ENCODE data around the gene AKT1S1. TPM values are rescaled to one million over a fixed set of nuclear protein-coding genes. Genes with fewer than 3 reads are reported as not detected.

The AKT1S1 gene
- total RNA-seq, 1 experiment from 2014 or later: 65.2 TPM

DNA sequence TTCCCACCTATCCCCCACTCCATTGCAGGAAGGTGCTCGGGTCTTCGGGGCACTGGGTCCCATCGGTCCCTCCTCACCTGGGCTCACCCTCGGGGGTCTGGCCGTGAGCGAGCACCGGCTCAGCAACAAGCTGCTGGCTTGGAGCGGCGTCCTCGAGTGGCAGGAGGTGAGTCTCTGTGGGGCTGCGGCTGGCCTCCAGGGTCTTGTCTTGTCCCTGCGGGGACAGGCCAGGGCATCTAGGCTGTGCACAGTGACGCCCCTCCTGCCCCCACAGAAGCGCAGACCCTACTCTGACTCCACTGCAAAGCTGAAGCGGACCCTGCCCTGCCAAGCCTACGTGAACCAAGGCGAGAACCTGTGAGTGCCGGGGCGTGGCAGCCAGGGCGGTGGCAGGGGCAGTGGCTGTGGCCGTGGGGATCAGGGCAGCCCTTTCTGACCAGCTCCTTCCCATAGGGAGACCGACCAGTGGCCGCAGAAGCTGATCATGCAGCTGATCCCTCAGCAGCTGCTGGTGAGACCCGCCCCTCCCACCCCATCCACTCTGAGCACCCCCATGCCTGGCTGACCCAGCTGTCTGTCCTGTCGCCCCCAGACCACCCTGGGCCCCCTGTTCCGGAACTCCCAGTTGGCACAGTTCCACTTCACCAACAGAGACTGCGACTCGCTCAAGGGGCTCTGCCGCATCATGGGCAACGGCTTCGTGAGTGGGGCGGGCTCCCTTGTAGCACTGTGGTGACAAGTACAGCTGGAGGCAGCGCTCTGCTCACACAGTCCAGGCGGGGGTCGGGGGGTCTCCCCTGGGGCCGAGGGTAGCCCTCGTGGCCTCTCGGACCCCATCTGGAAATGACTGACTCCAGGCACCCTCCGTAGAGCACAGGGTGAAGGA is 22.5 kb downstream of the AKT1S1 start:
- TF ChIP-seq, protein P1, sequence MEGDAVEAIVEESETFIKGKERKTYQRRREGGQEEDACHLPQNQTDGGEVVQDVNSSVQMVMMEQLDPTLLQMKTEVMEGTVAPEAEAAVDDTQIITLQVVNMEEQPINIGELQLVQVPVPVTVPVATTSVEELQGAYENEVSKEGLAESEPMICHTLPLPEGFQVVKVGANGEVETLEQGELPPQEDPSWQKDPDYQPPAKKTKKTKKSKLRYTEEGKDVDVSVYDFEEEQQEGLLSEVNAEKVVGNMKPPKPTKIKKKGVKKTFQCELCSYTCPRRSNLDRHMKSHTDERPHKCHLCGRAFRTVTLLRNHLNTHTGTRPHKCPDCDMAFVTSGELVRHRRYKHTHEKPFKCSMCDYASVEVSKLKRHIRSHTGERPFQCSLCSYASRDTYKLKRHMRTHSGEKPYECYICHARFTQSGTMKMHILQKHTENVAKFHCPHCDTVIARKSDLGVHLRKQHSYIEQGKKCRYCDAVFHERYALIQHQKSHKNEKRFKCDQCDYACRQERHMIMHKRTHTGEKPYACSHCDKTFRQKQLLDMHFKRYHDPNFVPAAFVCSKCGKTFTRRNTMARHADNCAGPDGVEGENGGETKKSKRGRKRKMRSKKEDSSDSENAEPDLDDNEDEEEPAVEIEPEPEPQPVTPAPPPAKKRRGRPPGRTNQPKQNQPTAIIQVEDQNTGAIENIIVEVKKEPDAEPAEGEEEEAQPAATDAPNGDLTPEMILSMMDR (IDR thresholded peaks at IDR 0.05; ENCODE audit: unreplicated experiment): no peak
- no peaks in the 10 kb centered on the region for H3K27me3 Mint-ChIP-seq (ENCODE audit: unreplicated experiment)
- no peak for DNase-seq
- H3K27ac Mint-ChIP-seq (ENCODE audit: unreplicated experiment): peak overlapping the region; percentile 82
- no peaks in the 10 kb centered on the region for H3K9me3 Mint-ChIP-seq (ENCODE audit: low read depth, unreplicated experiment)
- H3K4me1 Mint-ChIP-seq (ENCODE audit: low read depth, unreplicated experiment): peaks cover 18% of the 10 kb centered on the region
- peaks cover 97% of the 10 kb centered on the region for H3K36me3 Mint-ChIP-seq (ENCODE audit: insufficient read depth, unreplicated experiment)
- CTCF ChIA-PET: no interaction called here
- intact Hi-C loops (cut with micrococcal nuclease; ENCODE audit: unreplicated experiment): no loop called here
- BruUV-seq (replicated peaks): no TSS peak
- H3K4me3 Mint-ChIP-seq (ENCODE audit: low read depth, unreplicated experiment): peak overlapping the region; percentile 34

DNA sequence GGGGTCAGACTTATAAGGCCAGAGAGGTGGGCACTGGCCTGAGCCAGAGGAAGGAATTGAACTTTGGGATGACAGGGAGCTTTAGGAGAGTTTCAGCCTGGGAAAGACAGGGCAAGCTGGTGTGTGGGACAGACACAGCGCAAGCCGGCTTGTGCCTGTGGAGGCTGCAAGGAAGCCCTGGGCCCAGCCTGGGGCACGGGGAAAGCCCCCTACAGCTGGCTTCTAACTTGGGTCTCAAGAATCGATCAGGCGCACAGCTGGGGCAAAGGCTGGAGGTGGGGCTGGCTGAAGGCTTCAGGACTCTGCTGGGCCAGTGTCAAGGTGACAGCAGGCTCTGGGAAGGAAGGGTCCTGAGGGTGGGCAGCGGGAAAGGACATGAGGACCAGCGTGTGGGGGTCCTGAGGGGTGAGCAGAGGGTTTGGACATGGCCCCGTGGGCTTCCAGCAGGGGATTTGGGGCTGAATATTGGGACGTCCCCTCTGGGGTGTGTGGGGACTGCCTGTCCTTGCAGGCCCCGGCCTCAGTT is 23.2 kb downstream of the AKT1S1 start:
- peaks cover 4% of the 10 kb centered on the region for H3K9me3 Mint-ChIP-seq (ENCODE audit: low read depth, unreplicated experiment)
- H3K4me3 Mint-ChIP-seq (ENCODE audit: low read depth, unreplicated experiment): no peak overlapping the region
- CTCF ChIA-PET: interaction anchor here (0.7 kb wide), 1 partner anchor 24 kb away, joined by 3 read pairs; no protein-coding TSS in a partner anchor
- no peaks in the 10 kb centered on the region for H3K27me3 Mint-ChIP-seq (ENCODE audit: unreplicated experiment)
- H3K4me1 Mint-ChIP-seq (ENCODE audit: low read depth, unreplicated experiment): peaks cover 24% of the 10 kb centered on the region
- intact Hi-C loops (cut with micrococcal nuclease; ENCODE audit: unreplicated experiment): no loop called here
- no TSS peak for BruUV-seq (replicated peaks)
- DNase-seq: no peak
- peaks cover 95% of the 10 kb centered on the region for H3K36me3 Mint-ChIP-seq (ENCODE audit: insufficient read depth, unreplicated experiment)
- TF ChIP-seq, protein P1 (IDR thresholded peaks at IDR 0.05; ENCODE audit: unreplicated experiment): no peak
- H3K27ac Mint-ChIP-seq (ENCODE audit: unreplicated experiment): peak overlapping the region; percentile 44

DNA sequence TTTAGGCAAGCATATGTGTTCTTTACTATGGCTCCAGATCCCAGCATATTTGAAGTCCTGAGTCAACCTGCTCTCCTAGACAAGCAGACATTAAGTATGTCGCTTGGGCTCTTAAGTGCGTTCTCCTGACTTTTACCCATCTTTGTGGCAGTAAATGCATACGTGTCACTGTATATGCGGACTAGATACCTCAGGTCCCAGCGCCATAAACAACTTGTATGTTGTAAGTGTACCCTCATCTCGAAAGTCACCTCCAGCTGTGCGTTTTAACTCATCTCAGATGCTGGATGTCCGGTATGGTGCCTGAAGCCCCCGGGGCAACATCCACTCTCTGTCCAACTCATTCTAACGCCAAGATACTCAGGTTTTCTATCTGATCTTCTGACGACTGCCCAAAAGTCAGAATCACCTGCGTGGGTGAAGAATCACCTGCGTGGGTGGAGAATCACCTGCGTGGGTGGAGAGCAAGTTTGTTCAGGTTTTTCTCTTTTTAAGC is 24.5 kb downstream of the AKT1S1 start:
- BruUV-seq (replicated peaks): TSS peak; percentile 79
- peaks cover 5% of the 10 kb centered on the region for H3K9me3 Mint-ChIP-seq (ENCODE audit: low read depth, unreplicated experiment)
- intact Hi-C loops (cut with micrococcal nuclease; ENCODE audit: unreplicated experiment): no loop called here
- peaks cover 36% of the 10 kb centered on the region for H3K4me1 Mint-ChIP-seq (ENCODE audit: low read depth, unreplicated experiment)
- no peaks in the 10 kb centered on the region for H3K27me3 Mint-ChIP-seq (ENCODE audit: unreplicated experiment)
- CTCF ChIA-PET: interaction anchor here (0.5 kb wide), 1 partner anchor 35 kb away, joined by 5 read pairs; no protein-coding TSS in a partner anchor
- DNase-seq: no peak
- TF ChIP-seq, protein P1 (IDR thresholded peaks at IDR 0.05; ENCODE audit: unreplicated experiment): no peak
- H3K36me3 Mint-ChIP-seq (ENCODE audit: insufficient read depth, unreplicated experiment): peaks cover 92% of the 10 kb centered on the region
- peak overlapping the region; percentile 89 for H3K27ac Mint-ChIP-seq (ENCODE audit: unreplicated experiment)
- peak overlapping the region; percentile 85 for H3K4me3 Mint-ChIP-seq (ENCODE audit: low read depth, unreplicated experiment)

DNA sequence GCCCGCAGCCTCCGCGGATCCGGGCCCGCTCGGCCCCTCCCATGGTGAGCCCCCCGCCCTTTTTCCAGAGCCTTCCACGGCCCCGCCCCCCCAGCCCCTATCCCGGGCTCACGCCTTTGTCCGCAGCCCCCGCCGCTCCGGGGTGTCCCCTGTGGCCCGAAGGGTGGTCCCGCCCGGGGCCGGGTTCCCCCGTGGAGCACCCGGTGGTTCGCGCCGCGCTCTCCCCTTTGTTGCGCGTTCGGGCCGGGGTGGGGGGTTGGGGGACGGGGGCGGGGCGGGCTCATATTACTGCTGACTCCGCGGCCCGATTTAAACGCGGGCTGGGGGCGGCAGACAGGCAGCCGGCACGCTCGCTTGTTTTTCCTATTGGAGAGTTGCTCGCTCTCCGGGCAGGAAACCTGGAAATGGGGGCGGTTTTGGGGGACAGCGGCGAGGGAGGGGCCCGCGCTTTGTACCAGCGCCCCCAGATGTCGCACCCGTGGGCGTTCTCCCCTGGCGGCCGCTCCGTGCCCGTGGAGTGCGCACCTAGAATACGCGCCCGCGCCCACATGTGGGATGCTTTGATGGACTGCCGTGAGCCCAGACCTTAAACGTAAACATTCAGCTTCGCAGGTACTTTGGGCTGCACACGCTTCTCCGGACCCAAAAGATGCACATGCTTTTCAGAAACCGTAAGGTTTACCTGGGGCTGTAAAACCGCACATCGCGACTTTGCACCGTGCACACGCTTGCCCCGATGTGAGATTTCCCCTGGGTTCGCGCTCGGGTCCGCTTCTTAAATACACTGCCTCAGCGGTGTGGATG is 25.5 kb downstream of the AKT1S1 start:
- BruUV-seq (replicated peaks): no TSS peak
- Mint-ChIP-seq H3K27ac (ENCODE audit: unreplicated experiment) (peak overlapping the region; percentile 89), H3K36me3 (ENCODE audit: insufficient read depth, unreplicated experiment) (peaks cover 81% of the 10 kb centered on the region), H3K9me3 (ENCODE audit: low read depth, unreplicated experiment) (peaks cover 5% of the 10 kb centered on the region), H3K4me3 (ENCODE audit: low read depth, unreplicated experiment) (peak overlapping the region; percentile 85), H3K4me1 (ENCODE audit: low read depth, unreplicated experiment) (peaks cover 36% of the 10 kb centered on the region), H3K27me3 (ENCODE audit: unreplicated experiment) (no peaks in the 10 kb centered on the region)
- CTCF ChIA-PET: no interaction called here
- TF ChIP-seq, protein P1 (IDR thresholded peaks at IDR 0.05; ENCODE audit: unreplicated experiment): no peak
- intact Hi-C loops (cut with micrococcal nuclease; ENCODE audit: unreplicated experiment): no loop called here
- DNase-seq: peak; percentile 46
